ENCODE results near the gene MSX1. TPM values are rescaled to one million over a fixed set of nuclear protein-coding genes. Genes with fewer than 3 reads are reported as not detected.

The MSX1 gene
- total and polyA plus RNA-seq, 2 of the 8 experiments (the other 6 are each of a cell fraction or from before 2014, with no cell fraction given) = 0.47 TPM; not detected in 1

GRCh38 chr4:4872314-4872903, 12.9 kb downstream of the MSX1 start (continued):
- TF ChIP-seq CTCF (IDR thresholded peaks at IDR 0.05; ENCODE audit: control extremely low read depth in 1 of 3, insufficient read depth in 1 of 3, low read depth in 1 of 3, low read length in 3 of 3) = peak in 1 of 3 experiments; percentile 27; a peak in 1 of 4 replicates
- no peak for TF ChIP-seq MAX (IDR thresholded peaks at IDR 0.05)
- TF ChIP-seq RFX5 (IDR thresholded peaks at IDR 0.05; ENCODE audit: borderline replicate concordance, low read depth, low read length) = no peak
- TF ChIP-seq EZH2 (IDR thresholded peaks at IDR 0.05; ENCODE audit: low read depth, low read length, severe bottlenecking) = peak; percentile 29
- TF ChIP-seq SUZ12 (IDR thresholded peaks at IDR 0.05; ENCODE audit: low read length) = peak; percentile 60
- no peak for TF ChIP-seq BACH1 (IDR thresholded peaks at IDR 0.05; ENCODE audit: low read length)
- no peak for TF ChIP-seq EGR1 (IDR thresholded peaks at IDR 0.05; ENCODE audit: borderline replicate concordance, low read depth, low read length)
- TF ChIP-seq RNF2 (IDR thresholded peaks at IDR 0.05; ENCODE audit: borderline replicate concordance, low read depth, low read length, missing control alignments, poor library complexity, severe bottlenecking) = no peak
- no peak for TF ChIP-seq YY1 (IDR thresholded peaks at IDR 0.05; ENCODE audit: low read depth, low read length)
- no peak for TF ChIP-seq SP2 (IDR thresholded peaks at IDR 0.05; ENCODE audit: low read length)
- no peak for TF ChIP-seq BCL11A (IDR thresholded peaks at IDR 0.05; ENCODE audit: low read depth in 2 of 2, low read length in 2 of 2)
- TF ChIP-seq TBP (IDR thresholded peaks at IDR 0.05; ENCODE audit: low read depth, low read length) = no peak
- TF ChIP-seq CBX8 (IDR thresholded peaks at IDR 0.05; ENCODE audit: borderline replicate concordance, low read depth, low read length) = no peak
- TF ChIP-seq ATF2 (IDR thresholded peaks at IDR 0.05; ENCODE audit: low read length) = no peak
- TF ChIP-seq NANOG (IDR thresholded peaks at IDR 0.05; ENCODE audit: insufficient read depth, low read depth, low read length, poor library complexity, severe bottlenecking) = no peak
- TF ChIP-seq CHD1 (IDR thresholded peaks at IDR 0.05; ENCODE audit: low read depth, low read length) = no peak
- TF ChIP-seq RAD21 (IDR thresholded peaks at IDR 0.05 in 1 of 2, conservative IDR thresholded peaks at IDR 0.05 in 1 of 2; ENCODE audit: low read depth in 2 of 2, low read length in 2 of 2) = peak in 1 of 2 experiments; percentile 13; a peak in 1 of 4 replicates
- no peak for TF ChIP-seq KDM5A (IDR thresholded peaks at IDR 0.05; ENCODE audit: low read length)
- TF ChIP-seq TAF7 (optimal IDR thresholded peaks at IDR 0.05; ENCODE audit: borderline replicate concordance, low read depth, low read length) = no peak
